Keratinocyte (primary cell): Measurements from ENCODE around the gene AEBP1. TPM values are rescaled to one million over a fixed set of nuclear protein-coding genes. Genes with fewer than 3 reads are reported as not detected.

Source experiments
- DNase-seq: peaks from one replicate; pipeline ENCODE4 v3.0.0-alpha.2; 2011; ENCODE audit warnings: low read depth, missing footprints, low spot score
- FAIRE-seq: peaks from 2 replicates; lab custom pipeline; 2011; peaks lifted over from hg19 to GRCh38; lab: Jason Lieb, UNC
- H2AFZ ChIP-seq: 2 replicates; pipeline ENCODE4 v1.6.0; 2012; ENCODE audit warnings: low read length, control low read depth, inconsistent platforms; ENCODE audit not compliant: control insufficient read depth
- H3K27ac ChIP-seq: 2 replicates; pipeline ENCODE4 v1.5.1; 2011; ENCODE audit warnings: low read length; ENCODE audit not compliant: control insufficient read depth, insufficient read depth
- H3K27me3 ChIP-seq: 3 replicates; pipeline ENCODE4 v1.6.0; 2011; ENCODE audit warnings: low read length; ENCODE audit not compliant: control insufficient read depth, insufficient read depth; ENCODE audit errors: extremely low read depth
- H3K36me3 ChIP-seq, 2 experiments: 2 replicates in 1 of 2; 3 replicates in 1 of 2; pipeline ENCODE4 v1.5.1; 2011; ENCODE audit warnings: low read length in 2 of 2, mild to moderate bottlenecking in 1 of 2; ENCODE audit not compliant: control insufficient read depth in 2 of 2, insufficient read depth in 2 of 2; ENCODE audit errors: extremely low read depth in 1 of 2
- H3K4me1 ChIP-seq: 3 replicates; pipeline ENCODE4 v1.5.1; 2011; ENCODE audit warnings: low read length; ENCODE audit not compliant: control insufficient read depth, insufficient read depth; ENCODE audit errors: extremely low read depth
- H3K4me2 ChIP-seq: 3 replicates; pipeline ENCODE4 v1.6.0; 2011; ENCODE audit warnings: low read depth, low read length; ENCODE audit not compliant: control insufficient read depth, insufficient read depth; ENCODE audit errors: extremely low read depth
- H3K4me3 ChIP-seq, 3 experiments: fragments of 200-600 bp in 1 of 3; sonication (generic) in 1 of 3; 2 replicates in 2 of 3; 3 replicates in 1 of 3; pipeline ENCODE4 v1.5.1; 2011 to 2016; ENCODE audit warnings: low read length in 3 of 3, mild to moderate bottlenecking in 3 of 3, control low read depth in 2 of 3, inconsistent platforms in 1 of 3, low read depth in 1 of 3, mixed read lengths in 1 of 3, mixed run types in 1 of 3, moderate library complexity in 1 of 3; ENCODE audit not compliant: control insufficient read depth in 2 of 3, insufficient read depth in 2 of 3; ENCODE audit errors: extremely low read depth in 1 of 3
- H3K79me2 ChIP-seq: 2 replicates; pipeline ENCODE4 v1.6.0; 2012; ENCODE audit warnings: low read length; ENCODE audit not compliant: control insufficient read depth, insufficient read depth
- H3K9ac ChIP-seq: 3 replicates; pipeline ENCODE4 v1.6.0; 2011; ENCODE audit warnings: low read length; ENCODE audit not compliant: control insufficient read depth, insufficient read depth; ENCODE audit errors: extremely low read depth
- H3K9me1 ChIP-seq: 3 replicates; pipeline ENCODE4 v1.6.0; 2011; ENCODE audit warnings: low read length; ENCODE audit not compliant: control insufficient read depth, insufficient read depth; ENCODE audit errors: extremely low read depth
- H3K9me3 ChIP-seq: 2 replicates; pipeline ENCODE4 v1.5.1; 2012; ENCODE audit warnings: low read depth, low read length; ENCODE audit not compliant: control insufficient read depth
- H4K20me1 ChIP-seq: 3 replicates; pipeline ENCODE4 v1.6.0; 2011; ENCODE audit warnings: low read length; ENCODE audit not compliant: control insufficient read depth, insufficient read depth; ENCODE audit errors: extremely low read depth
- EZH2 ChIP-seq: IDR thresholded peaks from one replicate; pipeline ENCODE4 v1.6.1; 2012; ENCODE audit warnings: inconsistent platforms, mild to moderate bottlenecking, low read length, moderate library complexity
- dilution Hi-C: fragments of 300-500 bp; cut with MboI; formaldehyde crosslinking; loops from one replicate; pipeline ENCODE4 v1.7.0; 2020; ENCODE audit warnings: low sequenced_read_pairs; ENCODE audit not compliant: extremely low pct_ligation_motif_present
- polyA plus RNA-seq, 5 experiments: library from polyadenylated mRNA; depleted of rRNA in 3 of 5; stranded (reverse) in 3 of 5; stranded (forward) in 1 of 5; unstranded in 1 of 5; fragments of >200 nt; gene quantifications; 1 replicate in 1 of 5; 2 replicates in 3 of 5; 3 replicates in 1 of 5; pipeline versions ENCODE4 v1.2.1 to v1.2.3, GENCODE V29; 2011 to 2012; ENCODE audit warnings: missing spikeins in 2 of 5, low read depth in 1 of 5, low replicate concordance in 1 of 5
- TF ChIP-seq, protein P1 (sequence below), 3 experiments: IDR thresholded peaks in 1 of 3; conservative IDR thresholded peaks in 1 of 3; optimal IDR thresholded peaks in 1 of 3; 2 replicates in 2 of 3; 3 replicates in 1 of 3; pipeline versions ENCODE3 to v1.5.1; 2011; ENCODE audit warnings: low read length in 3 of 3, mild to moderate bottlenecking in 3 of 3, moderate library complexity in 2 of 3, control low read depth in 1 of 3, inconsistent platforms in 1 of 3; ENCODE audit not compliant: insufficient read depth in 2 of 3; ENCODE audit errors: extremely low read depth in 1 of 3

The AEBP1 gene
- polyA plus RNA-seq, 1 donor (not counting 4 experiments of a cell fraction or from before 2014, with no cell fraction given): 0.03 TPM

DNA sequence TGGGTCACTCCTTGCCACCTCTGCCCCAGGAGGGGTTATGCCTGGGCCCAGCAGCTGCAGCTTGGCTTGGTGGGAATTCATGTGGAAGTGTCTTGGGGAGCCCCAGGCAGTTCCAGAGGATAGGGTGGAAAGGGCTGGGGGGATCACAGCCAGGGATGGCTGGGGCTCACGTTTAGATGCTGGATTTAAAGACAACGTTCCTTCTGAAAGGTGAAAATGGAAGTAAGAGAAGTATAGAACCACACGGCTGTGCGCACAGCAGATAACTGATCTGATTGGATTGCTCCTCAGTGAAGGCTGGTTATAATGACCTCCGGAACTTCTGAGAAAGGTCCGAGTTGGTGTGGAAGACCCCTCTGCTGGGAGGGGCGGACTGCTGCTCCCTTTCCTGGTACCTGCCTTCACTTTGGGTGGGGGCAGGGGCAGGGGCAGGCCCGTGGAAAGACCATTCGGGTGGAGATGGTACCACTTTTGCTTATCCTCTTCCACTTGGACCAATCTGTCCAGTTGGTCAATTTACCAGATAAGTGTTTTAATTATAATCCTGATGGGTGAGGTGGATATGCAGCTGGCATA is 44.9 kb downstream of the AEBP1 start:
- Histone ChIP-seq H4K20me1 (no peaks in the 10 kb centered on the region), H3K79me2 (no peaks in the 10 kb centered on the region), H3K4me1 (peaks cover 3% of the 10 kb centered on the region), H3K27ac (no peak overlapping the region), H3K4me2 (no peak overlapping the region), H3K36me3 (no peaks in the 10 kb centered on the region), H3K4me3 (no peak overlapping the region), H3K9me1 (no peaks in the 10 kb centered on the region), H3K9ac (no peak overlapping the region), H3K27me3 (peaks cover 29% of the 10 kb centered on the region), H2AFZ (no peak overlapping the region), H3K9me3 (no peaks in the 10 kb centered on the region)
- FAIRE-seq (no peak), DNase-seq (no peak)
- TF ChIP-seq, protein P1, sequence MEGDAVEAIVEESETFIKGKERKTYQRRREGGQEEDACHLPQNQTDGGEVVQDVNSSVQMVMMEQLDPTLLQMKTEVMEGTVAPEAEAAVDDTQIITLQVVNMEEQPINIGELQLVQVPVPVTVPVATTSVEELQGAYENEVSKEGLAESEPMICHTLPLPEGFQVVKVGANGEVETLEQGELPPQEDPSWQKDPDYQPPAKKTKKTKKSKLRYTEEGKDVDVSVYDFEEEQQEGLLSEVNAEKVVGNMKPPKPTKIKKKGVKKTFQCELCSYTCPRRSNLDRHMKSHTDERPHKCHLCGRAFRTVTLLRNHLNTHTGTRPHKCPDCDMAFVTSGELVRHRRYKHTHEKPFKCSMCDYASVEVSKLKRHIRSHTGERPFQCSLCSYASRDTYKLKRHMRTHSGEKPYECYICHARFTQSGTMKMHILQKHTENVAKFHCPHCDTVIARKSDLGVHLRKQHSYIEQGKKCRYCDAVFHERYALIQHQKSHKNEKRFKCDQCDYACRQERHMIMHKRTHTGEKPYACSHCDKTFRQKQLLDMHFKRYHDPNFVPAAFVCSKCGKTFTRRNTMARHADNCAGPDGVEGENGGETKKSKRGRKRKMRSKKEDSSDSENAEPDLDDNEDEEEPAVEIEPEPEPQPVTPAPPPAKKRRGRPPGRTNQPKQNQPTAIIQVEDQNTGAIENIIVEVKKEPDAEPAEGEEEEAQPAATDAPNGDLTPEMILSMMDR (optimal IDR thresholded peaks at IDR 0.05 in 1 of 3, IDR thresholded peaks at IDR 0.05 in 1 of 3, conservative IDR thresholded peaks at IDR 0.05 in 1 of 3; ENCODE audit: extremely low read depth in 1 of 3, insufficient read depth in 2 of 3, low read length in 3 of 3): no peak
- TF ChIP-seq EZH2: no peak
- dilution Hi-C loops: no loop called here

DNA sequence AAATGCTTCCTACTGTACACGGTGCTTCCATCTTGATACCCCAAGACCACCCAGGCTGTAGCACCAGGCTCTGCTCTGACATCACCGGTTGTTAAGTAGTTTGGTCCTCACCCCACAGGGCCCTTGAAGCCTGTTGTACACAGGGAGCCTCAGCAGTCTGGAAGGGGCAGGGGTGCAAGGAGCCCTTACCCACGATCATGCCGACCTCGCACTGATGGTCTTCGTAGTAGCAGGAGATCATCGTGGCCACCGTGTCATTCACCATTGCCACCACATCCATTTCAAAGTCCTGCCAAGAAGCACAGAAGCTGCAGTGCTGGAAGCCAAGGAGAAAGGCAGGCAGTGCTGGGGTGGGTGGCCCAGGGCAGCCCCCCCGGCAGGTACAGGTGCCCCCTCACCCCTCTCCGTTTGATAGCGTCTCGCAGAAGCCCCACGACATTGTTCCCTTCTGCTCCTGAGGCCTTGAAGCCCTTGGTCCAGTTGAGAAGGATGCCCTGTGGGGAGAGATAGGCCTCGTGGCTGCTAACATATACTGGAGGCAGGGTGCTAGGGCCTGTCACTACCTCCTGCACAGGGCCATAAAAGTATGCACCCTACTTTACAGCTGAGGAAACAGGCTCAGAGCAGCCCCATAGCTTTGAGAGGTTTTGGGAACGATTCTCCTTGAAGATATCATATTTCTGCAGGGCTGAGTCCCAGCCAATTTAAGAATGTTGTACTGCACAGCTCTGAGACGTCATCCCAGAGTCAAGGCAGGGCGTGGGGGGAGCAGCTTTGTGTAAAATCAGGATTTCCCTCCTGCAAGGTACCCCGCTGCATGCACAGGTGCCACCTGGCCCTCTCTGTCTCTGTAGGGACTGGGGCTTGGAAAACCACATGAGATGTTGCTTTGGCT is 45.7 kb downstream of the AEBP1 start:
- DNase-seq: no peak
- Histone ChIP-seq H3K4me2 (no peak overlapping the region), H3K4me3 (no peak overlapping the region), H3K9me1 (no peaks in the 10 kb centered on the region), H3K4me1 (peaks cover 3% of the 10 kb centered on the region), H3K27me3 (peaks cover 28% of the 10 kb centered on the region), H3K9me3 (no peaks in the 10 kb centered on the region), H3K27ac (no peak overlapping the region), H4K20me1 (no peaks in the 10 kb centered on the region), H3K9ac (no peak overlapping the region), H3K79me2 (no peaks in the 10 kb centered on the region), H2AFZ (no peak overlapping the region), H3K36me3 (no peaks in the 10 kb centered on the region)
- no peak for TF ChIP-seq EZH2
- TF ChIP-seq, protein P1 (optimal IDR thresholded peaks at IDR 0.05 in 1 of 3, IDR thresholded peaks at IDR 0.05 in 1 of 3, conservative IDR thresholded peaks at IDR 0.05 in 1 of 3; ENCODE audit: extremely low read depth in 1 of 3, insufficient read depth in 2 of 3, low read length in 3 of 3): no peak
- dilution Hi-C loops: no loop called here
- FAIRE-seq: no peak
